Kidney epithelial cell (primary cell): ENCODE results near the gene DPYSL5. TPM values are rescaled to one million over a fixed set of nuclear protein-coding genes. Genes with fewer than 3 reads are reported as not detected.
"Not testable (repeated sequence)": the region's sequence is repeated elsewhere in the genome, so short reads cannot be mapped to it uniquely, and the experiment has no call there.

ENCODE experiments used
- DNase-seq: peaks from one replicate; pipeline ENCODE4 v3.0.0-alpha.2; 2010; ENCODE audit warnings: low read depth
- H3K27me3 ChIP-seq: 2 replicates; pipeline ENCODE4 v1.6.0; 2011; ENCODE audit warnings: low read length; ENCODE audit not compliant: control insufficient read depth, insufficient read depth
- H3K36me3 ChIP-seq: 2 replicates; pipeline ENCODE4 v1.5.1; 2011; ENCODE audit warnings: low read length; ENCODE audit not compliant: control insufficient read depth, insufficient read depth
- H3K4me3 ChIP-seq: 2 replicates; pipeline ENCODE4 v1.5.1; 2011; ENCODE audit warnings: low read depth, mild to moderate bottlenecking, control low read depth, low read length
- CTCF ChIP-seq: IDR thresholded peaks from 2 replicates; pipeline ENCODE4 v1.5.1; 2011; ENCODE audit warnings: mild to moderate bottlenecking, moderate library complexity, low read length, control low read depth, inconsistent platforms; ENCODE audit not compliant: insufficient read depth, poor library complexity, severe bottlenecking
- total RNA-seq: library from RNA; depleted of rRNA; stranded (reverse); fragments of >200 nt; gene quantifications from 2 replicates; pipeline ENCODE4 v1.2.3, GENCODE V29; 2015

Gene DPYSL5
- total RNA-seq, 1 donor from 2014 or later, result 1.3 TPM

GRCh38 chr2:26880910-26881435 is 33.0 kb downstream of the DPYSL5 start:
- H3K27me3 ChIP-seq, result peaks cover 13% of the 10 kb centered on the region
- no peak for DNase-seq
- no peak overlapping the region for H3K4me3 ChIP-seq
- no peaks in the 10 kb centered on the region for H3K36me3 ChIP-seq
- no peak for TF ChIP-seq CTCF

GRCh38 chr2:26882220-26882619 is 34.3 kb downstream of the DPYSL5 start:
- H3K4me3 ChIP-seq, DNase-seq, H3K36me3 ChIP-seq: not testable (repeated sequence)
- H3K27me3 ChIP-seq, result peaks cover 13% of the 10 kb centered on the region

GRCh38 chr2:26883956-26884355 is 36.0 kb downstream of the DPYSL5 start:
- no peak overlapping the region for H3K4me3 ChIP-seq
- no peak for TF ChIP-seq CTCF
- DNase-seq, result no peak
- H3K27me3 ChIP-seq, result peaks cover 13% of the 10 kb centered on the region
- H3K36me3 ChIP-seq, result no peaks in the 10 kb centered on the region

- no peak for DNase-seq
- H3K36me3 ChIP-seq, result no peaks in the 10 kb centered on the region
- no peak for TF ChIP-seq CTCF
- H3K4me3 ChIP-seq, result no peak overlapping the region
- H3K27me3 ChIP-seq, result peaks cover 13% of the 10 kb centered on the region
Measured at GRCh38 chr2:26884486-26884885, 36.6 kb downstream of the DPYSL5 start.

- TF ChIP-seq CTCF, result no peak
- no peaks in the 10 kb centered on the region for H3K36me3 ChIP-seq
- DNase-seq, result no peak
- no peak overlapping the region for H3K4me3 ChIP-seq
- peaks cover 11% of the 10 kb centered on the region for H3K27me3 ChIP-seq
Measured at GRCh38 chr2:26885651-26886329, 37.9 kb downstream of the DPYSL5 start.

- TF ChIP-seq CTCF, result no peak
- peaks cover 11% of the 10 kb centered on the region for H3K27me3 ChIP-seq
- DNase-seq, result no peak
- H3K4me3 ChIP-seq, result no peak overlapping the region
- no peaks in the 10 kb centered on the region for H3K36me3 ChIP-seq
Measured at GRCh38 chr2:26886736-26887135, 38.8 kb downstream of the DPYSL5 start.
